Suprapubic skin (tissue), 4 donors: ENCODE measurements around the gene CCNI.

Experiments used
- EP300 ChIP-seq: sonication (generic); formaldehyde crosslinking; IDR thresholded peaks from one replicate; pipeline ENCODE4 v1.6.1; 2017; ENCODE audit warnings: antibody characterized with exemption
- POLR2A ChIP-seq, 2 donors: fragments of 450-650 bp; IDR thresholded peaks; one replicate each; pipeline ENCODE4 v1.6.1; 2017; ENCODE audit warnings: antibody characterized with exemption in 2 of 2, mild to moderate bottlenecking in 2 of 2, moderate library complexity in 2 of 2
- POLR2AphosphoS5 ChIP-seq, 3 donors: sonication (generic); formaldehyde crosslinking; IDR thresholded peaks; one replicate each; pipeline ENCODE4 v1.6.1; 2017; ENCODE audit warnings: antibody characterized with exemption in 3 of 3
- TF ChIP-seq, protein P1 (sequence below), 2 donors: fragments of 200-600 bp in 1 of 2; fragments of 450-650 bp in 1 of 2; sonication (generic) in 1 of 2; IDR thresholded peaks; one replicate each; pipeline ENCODE4 v1.5.1; 2016 to 2019; ENCODE audit warnings: antibody characterized with exemption in 2 of 2, mild to moderate bottlenecking in 1 of 2, moderate library complexity in 1 of 2

DNA sequence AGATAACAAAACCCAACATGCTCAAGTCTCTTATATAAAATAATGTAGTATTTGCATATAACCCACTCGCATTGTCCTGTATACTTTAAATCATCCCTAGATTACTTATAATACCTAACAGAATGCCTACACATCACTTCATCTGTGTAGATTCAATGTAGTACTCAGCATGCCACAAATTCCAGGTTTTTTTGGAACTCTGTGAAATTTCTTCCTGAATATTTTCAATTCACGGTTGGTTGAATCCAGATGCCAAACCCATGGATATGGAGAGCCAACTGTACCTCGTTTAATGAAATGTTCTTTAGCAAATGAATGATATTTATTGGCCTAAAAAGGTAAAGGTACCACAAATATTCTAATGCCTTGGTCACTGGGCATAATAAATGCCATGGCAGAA, 24.8 kb downstream of the CCNI start:
- TF ChIP-seq, protein P1, sequence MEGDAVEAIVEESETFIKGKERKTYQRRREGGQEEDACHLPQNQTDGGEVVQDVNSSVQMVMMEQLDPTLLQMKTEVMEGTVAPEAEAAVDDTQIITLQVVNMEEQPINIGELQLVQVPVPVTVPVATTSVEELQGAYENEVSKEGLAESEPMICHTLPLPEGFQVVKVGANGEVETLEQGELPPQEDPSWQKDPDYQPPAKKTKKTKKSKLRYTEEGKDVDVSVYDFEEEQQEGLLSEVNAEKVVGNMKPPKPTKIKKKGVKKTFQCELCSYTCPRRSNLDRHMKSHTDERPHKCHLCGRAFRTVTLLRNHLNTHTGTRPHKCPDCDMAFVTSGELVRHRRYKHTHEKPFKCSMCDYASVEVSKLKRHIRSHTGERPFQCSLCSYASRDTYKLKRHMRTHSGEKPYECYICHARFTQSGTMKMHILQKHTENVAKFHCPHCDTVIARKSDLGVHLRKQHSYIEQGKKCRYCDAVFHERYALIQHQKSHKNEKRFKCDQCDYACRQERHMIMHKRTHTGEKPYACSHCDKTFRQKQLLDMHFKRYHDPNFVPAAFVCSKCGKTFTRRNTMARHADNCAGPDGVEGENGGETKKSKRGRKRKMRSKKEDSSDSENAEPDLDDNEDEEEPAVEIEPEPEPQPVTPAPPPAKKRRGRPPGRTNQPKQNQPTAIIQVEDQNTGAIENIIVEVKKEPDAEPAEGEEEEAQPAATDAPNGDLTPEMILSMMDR (IDR thresholded peaks at IDR 0.05), result no peak
- no peak for TF ChIP-seq POLR2A (IDR thresholded peaks at IDR 0.05)
- no peak for TF ChIP-seq EP300
- no peak for TF ChIP-seq POLR2AphosphoS5 (IDR thresholded peaks at IDR 0.05)
